CD4-positive, alpha-beta T cell treated with Interleukin-6 at 100 ng/mL for 8 hours (primary cell): ENCODE measurements around the gene TMC4.

Experiments
- DNase-seq: peaks from one replicate; pipeline ENCODE4 v3.0.0-alpha.2; 2020; ENCODE audit warnings: mixed read lengths, low spot score

TMC4 gene

DNA sequence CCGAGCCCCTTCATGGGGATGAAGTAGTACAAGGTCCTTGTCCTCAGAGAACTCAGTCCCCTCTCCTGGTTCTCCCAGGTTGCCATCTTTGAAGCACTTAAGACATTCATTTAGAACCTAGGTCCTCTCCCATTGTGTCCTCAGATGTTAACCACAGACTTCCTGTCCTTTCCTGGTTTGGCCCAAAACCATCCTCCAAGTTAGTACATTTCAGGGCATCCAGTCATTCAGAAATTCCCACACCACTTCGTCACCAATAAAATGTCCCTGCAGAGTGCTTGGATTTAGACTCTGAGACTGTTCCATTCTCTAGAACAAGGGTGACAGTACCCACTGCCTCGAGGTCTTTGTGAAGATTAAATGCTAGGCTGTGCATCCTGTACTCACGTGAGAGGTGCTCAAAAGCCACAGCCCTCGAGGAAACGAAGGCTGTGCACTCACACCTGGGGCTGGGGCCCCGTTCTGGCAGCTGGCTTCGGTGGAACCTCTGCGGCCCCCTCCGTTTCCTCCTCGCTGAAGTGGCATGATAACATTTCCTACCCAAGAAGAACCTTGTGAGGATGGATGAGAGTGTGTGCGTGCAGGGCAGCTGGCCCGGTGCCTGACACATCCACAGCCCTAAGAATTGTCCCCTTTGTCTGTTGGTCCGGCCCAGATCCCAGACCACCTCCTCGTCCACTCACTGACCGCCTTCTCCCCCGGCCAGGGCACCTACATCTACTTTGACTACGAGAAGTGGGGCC lies 18.2 kb downstream of the TMC4 start:
- peak; percentile 45 for DNase-seq

DNA sequence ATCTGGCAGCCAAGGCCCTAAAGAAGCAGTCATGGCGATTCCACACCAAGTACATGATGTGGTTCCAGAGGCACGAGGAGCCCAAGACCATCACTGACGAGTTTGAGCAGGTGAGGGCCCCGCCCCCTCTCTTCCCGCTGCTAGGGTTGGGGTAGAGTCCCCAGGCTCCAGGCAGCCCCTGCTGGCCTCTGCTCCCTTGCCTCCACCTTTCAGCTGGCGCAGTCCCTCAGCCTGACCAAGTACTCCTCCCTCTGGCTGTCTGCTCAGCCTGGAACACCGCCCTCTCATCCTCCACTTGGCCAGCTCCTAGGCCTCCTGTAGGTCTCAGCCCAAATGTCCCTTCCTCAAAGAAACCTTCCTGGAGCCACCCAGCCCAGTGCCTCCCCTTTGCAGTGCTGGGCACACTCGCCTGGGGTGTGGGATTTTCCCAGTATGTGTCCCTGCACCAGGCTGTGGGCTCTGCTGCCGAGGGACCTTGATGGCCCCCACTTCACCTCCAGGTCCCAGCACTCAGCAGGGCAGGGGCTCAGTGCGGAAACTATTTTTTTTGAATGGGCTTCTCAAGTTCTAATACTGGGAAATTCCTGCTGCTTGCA lies 19.1 kb downstream of the TMC4 start:
- no peak for DNase-seq

- no peak for DNase-seq
Observed at GRCh38 chr19:54152878-54153524, 20.0 kb downstream of the TMC4 start.

GRCh38 chr19:54152267-54152666 lies 20.7 kb downstream of the TMC4 start:
- DNase-seq, result no peak

DNA sequence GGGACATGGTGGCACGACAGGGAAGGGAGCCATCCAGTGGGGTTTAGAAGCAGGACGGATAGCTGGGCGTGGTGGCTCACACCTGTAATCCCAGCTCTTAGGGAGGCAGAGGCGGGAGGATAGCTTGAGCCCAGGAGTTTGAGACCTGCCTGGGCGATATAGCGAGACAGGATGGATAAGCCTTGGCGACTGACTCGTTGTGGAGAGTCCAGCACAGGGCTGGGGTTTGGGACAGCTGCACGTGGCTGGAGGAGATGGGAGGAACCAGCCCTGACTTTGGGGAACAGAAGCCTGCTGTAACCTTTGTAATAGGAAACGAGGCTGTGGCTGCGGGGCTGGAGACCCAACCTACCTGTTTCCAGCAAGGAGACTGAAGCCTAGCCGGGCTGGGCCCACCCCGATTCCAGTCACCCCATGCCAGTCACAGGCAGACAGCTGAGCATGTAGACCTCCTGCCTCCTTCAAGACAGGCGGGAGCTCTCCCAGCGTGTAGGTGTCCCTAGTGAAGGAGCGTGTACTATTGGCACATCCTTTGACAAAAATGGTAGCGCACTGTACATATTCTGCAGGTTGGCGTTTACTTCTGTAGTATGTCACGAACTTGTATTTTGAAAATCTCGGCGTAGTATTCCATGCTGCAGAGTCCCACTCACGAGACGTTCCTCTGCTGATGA lies 21.5 kb downstream of the TMC4 start:
- no peak for DNase-seq

- DNase-seq, result no peak
Observed at GRCh38 chr19:54149021-54149812, 23.7 kb downstream of the TMC4 start.

- no peak for DNase-seq
Observed at GRCh38 chr19:54148158-54148557, 24.8 kb downstream of the TMC4 start.

DNA sequence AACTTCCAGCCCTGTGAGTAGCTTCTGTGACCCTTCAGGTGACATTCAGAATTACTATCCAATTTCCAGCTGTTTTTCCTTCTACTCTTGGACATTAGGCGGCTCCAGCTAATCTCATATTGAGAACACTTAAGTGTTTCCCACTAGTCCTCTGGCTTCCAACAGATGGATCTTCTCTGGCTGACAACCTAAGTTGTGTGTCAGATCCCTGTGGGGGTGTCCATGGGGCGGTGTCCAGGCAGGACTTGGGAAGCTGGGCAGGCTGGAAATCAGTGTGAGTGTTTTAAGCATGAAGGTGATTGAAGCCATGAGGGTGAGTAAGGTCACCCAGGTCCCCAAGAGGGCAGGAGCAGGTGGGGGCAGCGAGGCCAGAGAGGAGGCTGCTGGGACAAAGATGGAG lies 25.3 kb downstream of the TMC4 start:
- no peak for DNase-seq

DNA sequence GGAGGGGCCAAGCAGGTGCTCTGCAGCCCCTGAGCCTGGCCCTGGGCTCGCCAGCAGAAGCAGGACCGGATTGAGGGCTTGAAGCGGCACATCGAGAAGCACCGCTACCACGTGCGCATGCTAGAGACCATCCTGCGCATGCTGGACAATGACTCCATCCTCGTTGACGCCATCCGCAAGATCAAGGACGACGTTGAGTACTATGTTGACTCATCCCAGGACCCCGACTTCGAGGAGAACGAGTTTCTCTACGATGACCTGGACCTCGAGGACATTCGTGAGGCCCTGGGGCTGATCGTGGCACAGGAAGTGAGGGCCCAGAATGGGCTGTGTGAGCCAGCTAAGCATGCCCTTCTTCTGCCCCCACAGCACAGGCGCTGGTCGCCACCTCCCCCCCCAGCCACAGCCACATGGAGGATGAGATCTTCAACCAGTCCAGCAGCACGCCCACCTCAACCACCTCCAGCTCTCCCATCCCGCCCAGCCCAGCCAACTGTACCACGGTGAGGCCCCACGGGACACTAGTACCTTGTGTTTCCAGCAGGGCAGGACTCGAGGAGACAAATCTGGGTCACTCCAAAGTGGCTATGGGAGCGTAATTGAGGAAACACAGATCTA lies 27.3 kb downstream of the TMC4 start:
- no peak for DNase-seq

DNA sequence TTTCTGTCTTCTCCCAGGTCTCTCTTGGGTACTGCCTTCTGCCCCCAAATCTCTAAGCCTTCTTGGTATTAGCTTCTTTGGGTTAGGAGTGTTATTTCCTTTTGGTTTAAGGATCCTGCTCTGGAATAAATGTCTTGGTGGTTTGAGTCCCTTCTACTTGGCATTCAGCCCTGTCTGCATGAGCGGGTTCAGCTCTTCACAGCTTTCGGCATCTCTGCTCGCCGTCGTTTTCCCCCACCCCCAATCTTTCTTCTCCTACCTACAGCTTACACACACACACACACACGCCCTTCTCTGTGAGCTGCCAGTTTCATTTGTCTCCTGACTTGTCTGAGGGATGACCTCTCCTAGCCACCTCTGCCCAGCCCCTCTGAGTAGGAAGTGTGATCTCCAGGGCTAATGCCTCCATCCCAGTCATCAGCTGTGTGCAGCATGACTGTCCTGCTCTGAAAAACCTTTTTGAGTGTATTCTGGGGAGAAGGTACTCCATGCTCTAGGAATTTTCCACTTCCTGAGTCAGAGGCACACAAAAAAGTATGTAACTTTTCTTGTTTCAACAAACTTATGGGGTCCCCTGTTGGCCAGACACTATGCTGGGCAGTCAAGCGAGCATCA lies 30.7 kb downstream of the TMC4 start:
- no peak for DNase-seq

- no peak for DNase-seq
Observed at GRCh38 chr19:54141356-54141755, 31.6 kb downstream of the TMC4 start.

DNA sequence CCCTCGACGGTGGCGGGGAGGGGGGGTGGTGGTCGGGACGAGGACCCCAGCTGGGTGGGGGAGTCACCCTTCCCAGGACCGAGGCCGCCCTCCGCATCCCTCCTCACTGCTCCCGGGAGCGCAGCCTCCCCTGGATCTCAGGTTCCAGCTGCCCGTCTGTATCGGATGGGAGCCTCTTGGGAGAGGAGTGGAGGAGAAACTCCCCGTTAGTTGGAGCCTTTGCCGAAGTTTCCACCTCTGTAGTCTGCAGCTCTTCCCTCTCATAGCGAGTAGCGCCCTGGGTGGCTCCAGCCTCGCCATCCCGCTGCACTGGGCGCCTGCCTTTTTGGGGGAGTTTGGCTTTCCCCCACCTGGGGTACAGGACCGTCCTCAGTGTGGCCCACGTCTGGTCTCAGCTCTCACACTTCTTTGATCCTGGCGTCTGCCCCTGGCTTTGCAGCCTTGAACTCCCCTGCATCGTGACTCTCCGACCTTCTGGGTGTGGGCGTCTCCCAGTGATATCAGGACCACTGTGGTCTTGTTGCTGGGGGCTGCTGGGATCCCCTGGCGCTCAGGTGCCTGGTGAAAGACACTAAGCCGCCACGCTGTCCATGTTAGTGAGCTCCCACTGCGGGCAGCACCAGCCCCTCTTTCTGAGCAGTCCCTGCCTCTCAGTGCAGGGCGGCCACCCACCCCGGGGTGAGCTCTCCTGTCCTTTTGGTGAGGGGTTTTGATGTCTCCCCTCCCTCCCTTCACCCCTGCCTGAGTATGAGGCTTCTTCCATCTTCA lies 34.3 kb downstream of the TMC4 start:
- no peak for DNase-seq

DNA sequence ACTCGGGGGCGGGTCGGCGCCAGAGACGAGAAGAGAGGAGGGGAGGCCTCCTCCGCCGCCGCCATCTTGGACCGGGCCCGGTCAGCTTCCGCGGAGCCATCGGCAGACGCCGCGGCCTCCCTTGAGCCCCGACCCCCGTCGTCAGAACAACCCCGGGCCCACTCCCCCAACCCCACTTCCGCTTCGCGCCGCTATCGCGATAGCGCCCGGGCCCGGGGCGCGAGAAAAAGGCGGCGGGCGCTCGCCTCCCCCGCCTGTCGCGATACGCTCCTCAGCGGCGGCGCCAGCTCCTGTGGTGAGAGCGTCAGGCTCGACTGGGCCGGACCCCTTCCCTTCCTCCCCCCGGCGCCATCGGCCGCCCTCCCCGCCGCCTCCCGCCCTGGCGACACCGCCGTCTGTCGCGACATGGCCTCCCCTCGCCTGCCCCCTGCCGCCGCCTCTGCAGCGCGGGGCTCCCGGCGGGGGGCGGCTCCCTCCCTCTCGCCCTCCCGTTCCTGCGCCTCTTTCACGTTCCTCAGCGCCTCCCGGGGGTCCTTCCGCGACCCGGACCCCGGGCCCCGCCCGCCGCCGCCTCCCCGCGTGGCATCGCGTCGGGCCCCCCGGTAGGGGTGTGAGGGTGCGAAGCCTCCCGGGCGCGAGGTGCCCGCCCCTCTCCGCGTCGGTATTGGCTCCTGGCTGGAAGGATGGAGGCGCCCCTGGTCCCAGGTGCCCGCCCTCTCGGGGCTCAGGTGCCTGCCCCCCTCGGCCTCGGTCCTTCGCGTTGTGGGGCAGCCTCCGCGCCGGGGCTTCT lies 35.1 kb downstream of the TMC4 start, which contains the start of gene CNOT3:
Gene CNOT3 (plus strand): TSS at position 64 of the 790 bp plus-strand sequence. CDS start 5,217 bp downstream, outside the sequence.
- no peak for DNase-seq

- peak; percentile 100 for DNase-seq
Observed at GRCh38 chr19:54136864-54137698, 35.9 kb downstream of the TMC4 start.

DNA sequence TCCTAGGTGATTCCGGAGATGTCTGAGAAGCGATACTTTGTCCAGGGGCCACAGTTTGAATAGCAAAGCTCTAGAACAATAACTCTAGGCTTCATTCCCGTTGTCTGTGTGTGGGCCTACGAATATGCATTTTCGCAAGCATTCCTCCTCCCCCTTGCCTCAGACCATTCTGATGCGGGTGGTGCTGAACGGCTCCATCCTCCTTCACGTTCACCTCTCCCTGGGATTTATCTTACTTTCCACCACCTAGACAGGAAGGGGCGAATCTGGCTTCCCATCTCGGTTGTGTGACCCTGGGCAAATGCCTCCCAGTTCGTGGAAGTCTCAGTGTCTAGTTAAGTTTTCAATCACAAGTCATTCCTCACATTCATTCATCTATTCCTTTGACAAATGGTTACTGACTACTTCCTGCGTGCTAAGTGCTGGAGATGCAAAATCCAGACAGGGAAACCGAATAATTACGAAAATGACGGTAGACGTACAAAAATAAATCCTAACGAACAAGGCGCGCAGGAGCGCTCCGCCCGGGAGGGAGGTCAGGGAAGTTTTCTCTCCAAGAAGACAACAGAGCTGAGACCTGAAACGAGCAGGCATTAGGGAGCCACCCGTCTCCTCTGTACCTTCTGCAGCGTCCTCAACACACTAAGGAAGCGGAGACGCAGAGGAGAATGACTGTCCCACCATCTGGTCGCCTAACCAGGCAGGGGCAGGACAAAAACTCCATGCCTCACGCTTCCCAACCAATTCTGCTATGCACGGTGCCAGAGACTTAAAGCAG lies 36.7 kb downstream of the TMC4 start:
- DNase-seq, result no peak

GRCh38 chr19:54133957-54134590 lies 38.9 kb downstream of the TMC4 start:
- no peak for DNase-seq

DNA sequence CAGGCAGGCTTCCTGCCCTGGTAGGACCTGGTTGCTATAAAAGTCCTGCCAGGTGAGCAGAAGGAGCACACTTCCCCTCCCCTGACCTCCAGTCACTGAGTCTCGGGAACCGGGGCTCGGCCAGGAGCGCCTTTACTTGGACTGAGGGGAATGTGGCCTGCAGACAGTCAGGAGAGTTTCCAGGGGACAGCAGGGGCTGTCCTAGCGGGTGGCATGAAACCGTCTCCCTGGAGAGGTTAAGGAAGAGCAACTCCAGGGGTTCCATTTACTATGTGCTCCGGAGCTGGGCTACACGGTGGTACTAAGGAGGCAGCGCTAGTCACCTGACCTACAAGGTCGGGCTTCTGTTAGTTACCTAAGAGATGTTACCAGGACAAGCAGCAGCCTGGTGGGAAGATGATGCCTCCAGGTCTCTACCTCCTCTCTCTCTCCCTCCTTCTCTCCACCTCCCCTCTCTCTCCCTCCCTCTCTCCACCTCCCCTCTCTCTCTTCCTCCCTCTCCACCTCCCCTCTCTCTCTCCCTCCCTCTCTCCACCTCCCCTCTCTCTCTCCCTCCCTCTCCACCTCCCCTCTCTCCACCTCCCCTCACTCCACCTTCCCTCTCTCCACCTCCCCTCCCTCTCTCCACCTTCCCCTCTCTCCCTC lies 39.5 kb downstream of the TMC4 start:
- peak; percentile 21 for DNase-seq
